ENCODE data around the gene TXNDC12. TPM values are rescaled to one million over a fixed set of nuclear protein-coding genes. Genes with fewer than 3 reads are reported as not detected.

TXNDC12 gene
- total and polyA plus RNA-seq, 9 of the 15 experiments (the other 6 are each of a cell fraction or from before 2014, with no cell fraction given) = 17.0 to 60.8 (median 37.8) TPM

DNA sequence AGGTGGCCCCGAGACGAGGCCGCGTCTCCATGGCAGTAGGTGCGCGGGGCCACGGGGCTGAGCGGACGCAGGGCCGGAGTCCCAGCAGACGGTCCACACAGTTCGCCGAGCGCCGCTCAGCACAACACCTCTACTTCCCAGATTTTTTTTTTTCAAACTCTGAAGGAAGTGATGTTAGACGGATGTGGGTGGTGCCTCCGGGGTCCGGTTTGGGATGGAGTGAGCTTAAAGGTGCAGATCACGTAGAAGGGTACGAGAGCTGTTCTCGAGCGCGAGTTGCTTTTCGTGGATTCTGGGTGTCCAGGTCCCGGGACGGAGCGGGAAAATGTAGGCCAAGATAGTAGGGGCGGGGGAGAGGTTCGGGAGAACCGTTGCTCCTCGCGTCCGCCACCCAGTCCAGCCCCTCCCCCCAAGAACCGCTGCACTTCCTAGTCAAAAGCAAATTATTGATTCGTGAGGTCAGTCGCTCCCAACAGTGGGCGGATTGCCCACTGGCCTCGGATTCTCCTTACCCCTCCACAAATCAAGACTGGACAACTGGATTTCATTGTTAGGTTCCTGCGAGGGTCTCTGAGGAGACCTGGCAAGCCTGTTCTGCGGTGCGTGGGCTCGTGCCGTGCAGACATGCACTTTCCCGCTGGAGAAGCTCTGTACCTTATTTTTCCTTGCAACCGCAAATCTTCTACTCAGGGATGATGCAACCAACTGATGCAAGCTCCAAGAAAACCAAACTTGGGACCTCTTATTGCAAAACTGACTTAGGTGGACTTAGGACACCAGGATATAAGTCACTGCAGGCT, at the start of gene TXNDC12 (continued):
- no peak for TF ChIP-seq PPARD (CRISPR knock-in tag; IDR thresholded peaks at IDR 0.05)
- TF ChIP-seq ZNF175 (CRISPR knock-in tag; IDR thresholded peaks at IDR 0.05; ENCODE audit: low read depth) = peak; percentile 46; the same call in 1 of the 2 replicates
- TF ChIP-seq GABPA (tag; conservative IDR thresholded peaks at IDR 0.05; ENCODE audit: low read depth) = peak; percentile 94

DNA sequence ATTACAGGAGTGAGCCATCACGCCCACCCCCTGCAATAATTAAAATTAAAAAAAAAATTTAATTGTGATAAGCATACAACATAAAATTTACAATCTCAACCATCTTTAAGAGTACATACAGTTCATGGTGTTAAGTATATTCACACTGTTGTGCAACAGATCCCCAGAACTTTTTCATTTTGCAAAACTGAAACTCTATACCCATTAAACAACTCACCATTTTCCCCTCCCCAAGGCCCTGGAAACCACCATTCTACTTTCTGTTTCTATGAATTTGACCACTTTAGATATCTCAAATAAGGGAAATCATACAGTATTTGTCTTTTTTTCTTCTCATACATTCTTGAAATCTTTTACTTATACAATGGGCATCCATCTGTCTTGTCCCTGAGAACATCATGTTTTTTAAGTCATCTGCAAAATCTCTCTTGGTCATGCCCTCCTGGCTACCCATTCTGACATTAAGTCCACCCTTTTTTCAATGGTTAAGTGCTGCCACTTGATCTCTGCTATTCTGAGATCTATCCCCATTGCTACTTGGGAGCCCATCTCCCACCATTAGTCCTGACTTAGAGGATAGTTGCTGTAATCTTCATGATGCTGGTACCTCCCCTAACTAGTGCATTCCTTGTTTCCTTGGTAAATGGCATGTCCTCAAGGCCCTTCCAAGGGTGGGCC, 47.5 kb upstream of the TXNDC12 start:
- ATAC-seq (no peak), DNase-seq (ENCODE audit: extremely low read depth in 1 of 4, low spot score in 3 of 4) (no peak), FAIRE-seq (no peak)
- WGBS (ENCODE audit: insufficient coverage, low coverage, missing lambda C conversion rate) = 23% methylated on average over 1 of the region's 1 CpG
- Histone ChIP-seq H4K20me1 (replicated peaks; ENCODE audit: control insufficient read depth, insufficient read depth, low read length) (no peaks in the 10 kb centered on the region), H3K4me2 (ENCODE audit: insufficient read depth, low read length) (no peak overlapping the region), H2AFZ (ENCODE audit: low read depth, low read length) (no peak overlapping the region), H3K9me1 (ENCODE audit: control insufficient read depth, insufficient read depth, low read length) (no peaks in the 10 kb centered on the region), H3K9ac (ENCODE audit: insufficient read depth in 1 of 2, low read depth in 2 of 2, low read length in 2 of 2) (no peak overlapping the region), H3K36me3 (ENCODE audit: control insufficient read depth, insufficient read depth, low read length) (no peaks in the 10 kb centered on the region), H3K9me3 (replicated peaks; ENCODE audit: control insufficient read depth, insufficient read depth, low read depth, low read length) (no peaks in the 10 kb centered on the region), H3K79me2 (ENCODE audit: control insufficient read depth, insufficient read depth, low read length) (no peaks in the 10 kb centered on the region), H3K27me3 (ENCODE audit: control insufficient read depth in 2 of 2, insufficient read depth in 2 of 2, low read length in 2 of 2) (no peaks in the 10 kb centered on the region), H3K4me3 (no peak overlapping the region), H3K27ac (ENCODE audit: extremely low read depth, low read depth, low read length) (no peak overlapping the region), H3K4me1 (replicated peaks in 1 of 2; ENCODE audit: control insufficient read depth in 2 of 2, insufficient read depth in 2 of 2, low read length in 2 of 2) (no peaks in the 10 kb centered on the region)
- POLR2A ChIA-PET = no interaction called here
- TF ChIP-seq PURB (CRISPR knock-in tag; IDR thresholded peaks at IDR 0.05; ENCODE audit: low read depth) = no peak
- TF ChIP-seq ZNF780A (CRISPR knock-in tag; IDR thresholded peaks at IDR 0.05) = no peak
- no peak for TF ChIP-seq HEY1 (CRISPR knock-in tag; IDR thresholded peaks at IDR 0.05; ENCODE audit: borderline replicate concordance)
- no peak for TF ChIP-seq FOXA3 (CRISPR knock-in tag; conservative IDR thresholded peaks at IDR 0.05 in 1 of 2, IDR thresholded peaks at IDR 0.05 in 1 of 2)
- no peak for TF ChIP-seq ZNF24 (IDR thresholded peaks at IDR 0.05)
- TF ChIP-seq CEBPG (CRISPR knock-in tag; IDR thresholded peaks at IDR 0.05) = no peak
- TF ChIP-seq CEBPG (tag; conservative IDR thresholded peaks at IDR 0.05 in 1 of 2, IDR thresholded peaks at IDR 0.05 in 1 of 2) = peak in 1 of 2 experiments; percentile 28; a peak in 2 of 4 replicates
- TF ChIP-seq ZEB2 (IDR thresholded peaks at IDR 0.05) = no peak
- BruUV-seq (replicated peaks) = no TSS peak
- intact Hi-C loops (cut with micrococcal nuclease) = no loop called here
- CTCF ChIA-PET (ENCODE audit: low intra/inter-chr PET ratio) = no interaction called here
- in situ Hi-C loops (cut with MboI) = no loop called here
